Anterior cingulate cortex (tissue), 58 donors: Measurements from ENCODE around the gene DKC1.

ENCODE experiments used
- DNase-seq, 58 donors: peaks; one replicate each; lab custom pipeline; 2025; lab: John Stamatoyannopoulos, UW

Gene DKC1

DNA sequence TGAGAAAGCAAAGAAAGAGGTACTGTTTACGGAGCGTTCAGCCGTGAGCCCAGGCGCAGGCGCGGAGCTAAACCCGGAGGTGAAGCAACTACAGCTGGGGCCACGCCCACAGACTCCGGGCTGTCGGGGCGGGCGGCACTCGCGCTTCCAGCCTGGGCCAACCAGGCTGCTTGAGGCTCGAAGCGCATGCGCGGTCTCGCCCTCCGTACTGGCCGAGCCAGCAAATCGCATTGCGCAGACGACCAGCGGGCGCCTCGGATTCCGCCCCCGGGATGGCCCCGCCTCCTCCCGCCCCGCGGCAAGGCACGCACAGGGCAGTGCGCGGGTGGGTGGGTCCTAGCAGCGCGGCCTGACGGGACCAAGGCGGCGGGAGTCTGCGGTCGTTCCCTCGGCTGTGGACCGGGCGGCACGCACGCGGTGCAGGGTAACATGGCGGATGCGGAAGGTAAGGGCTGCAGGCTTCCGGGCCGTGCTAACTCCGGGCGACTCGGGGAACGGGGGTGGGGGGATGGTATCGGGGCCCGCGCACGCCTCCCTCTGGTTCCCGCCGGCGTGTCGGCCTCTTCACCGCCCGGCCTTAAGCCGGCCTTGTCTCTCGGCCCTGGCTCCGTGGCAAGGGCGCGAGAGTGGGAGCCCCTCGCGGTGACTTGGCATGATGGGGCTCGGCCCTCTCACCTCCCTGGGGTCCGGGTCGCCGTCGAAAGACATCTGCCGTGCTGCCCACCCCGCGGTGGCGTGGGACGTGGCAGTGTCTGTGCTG, at the start of gene DKC1:
Gene DKC1 (plus strand): TSS at position 328 of the 760 bp plus-strand sequence. CDS start 102 bp downstream, at position 430.
- peak; percentile 23 to 94 (median 88) for DNase-seq

DNA sequence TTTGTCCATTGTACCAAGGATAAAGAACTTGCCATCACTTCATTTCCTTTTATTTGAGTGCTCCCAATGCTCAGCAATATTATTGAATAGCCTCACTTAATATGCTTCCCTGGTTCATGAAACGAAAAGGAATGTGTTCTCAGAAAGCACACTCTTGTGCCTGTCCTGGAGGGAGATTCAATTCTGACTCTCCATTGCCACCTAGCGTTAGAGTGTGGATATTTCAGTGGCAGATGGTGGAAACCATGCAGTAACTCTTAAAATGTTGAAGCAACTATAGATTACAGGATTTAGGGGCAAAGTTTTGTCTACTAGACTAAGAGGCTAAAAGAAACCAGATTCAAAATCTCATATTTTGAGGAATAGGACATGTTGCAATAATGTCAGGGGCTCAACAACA, 47.7 kb upstream of the DKC1 start:
- DNase-seq = peak in 17 of 58 donors; percentile 1 to 65 (median 14)

DNA sequence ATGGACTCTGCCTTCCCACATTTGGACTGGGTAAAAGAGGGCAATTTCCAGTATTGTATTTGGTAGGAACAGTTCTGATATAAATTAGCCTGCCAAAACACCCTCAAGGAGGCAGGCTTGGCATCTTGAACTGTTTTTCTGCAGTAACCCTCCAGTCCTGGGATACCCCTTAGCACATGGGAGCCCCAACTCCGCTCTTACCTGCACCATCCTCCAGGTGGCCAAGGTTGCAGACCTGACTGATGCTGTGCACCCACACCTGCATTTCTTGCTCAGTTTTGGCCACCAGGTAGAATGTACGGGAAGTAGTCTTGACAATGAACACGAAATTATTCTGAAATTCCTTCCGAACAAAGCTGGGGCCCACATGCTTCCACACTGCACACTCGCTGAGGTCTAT, 46.8 kb upstream of the DKC1 start:
- no peak for DNase-seq

DNA sequence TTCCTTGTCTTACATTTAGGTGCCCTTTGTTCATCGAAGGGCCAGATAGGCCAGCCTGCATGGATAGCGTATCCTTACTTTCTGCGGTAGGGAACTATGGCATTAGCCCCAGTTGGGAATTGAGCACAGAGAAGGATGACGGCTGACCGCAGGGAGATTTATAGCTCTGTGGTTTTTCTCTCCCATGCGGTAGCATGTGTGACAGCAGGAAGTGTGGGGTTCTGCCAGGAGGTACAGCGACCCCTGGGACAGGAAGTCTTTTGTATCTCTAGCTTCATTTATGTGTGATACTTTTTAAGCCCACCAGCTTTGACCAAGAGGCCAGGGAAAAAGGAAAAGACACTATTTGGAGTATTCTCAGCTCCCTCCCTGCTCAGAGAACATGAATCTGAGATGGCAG, 44.8 kb upstream of the DKC1 start:
- DNase-seq = no peak

DNA sequence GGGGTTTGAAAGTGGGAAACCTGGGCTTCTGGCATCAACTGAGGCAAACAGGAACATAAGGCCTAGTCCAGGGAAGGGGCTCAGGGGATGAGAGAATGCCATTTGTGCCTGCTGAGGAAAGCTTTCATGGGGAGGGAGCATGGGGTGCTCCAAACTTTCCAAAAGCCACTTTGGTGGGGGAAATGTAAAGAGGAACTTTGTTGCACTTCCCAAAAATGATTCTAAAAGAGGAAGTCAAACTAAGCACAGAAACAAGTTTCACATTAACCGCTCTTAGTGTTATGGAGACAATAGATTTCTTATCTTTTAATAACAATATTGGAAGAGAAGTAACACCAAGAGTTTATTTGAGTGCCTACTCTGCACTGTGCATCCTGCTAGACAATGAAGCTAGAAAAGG, 44.0 kb upstream of the DKC1 start:
- no peak for DNase-seq

DNA sequence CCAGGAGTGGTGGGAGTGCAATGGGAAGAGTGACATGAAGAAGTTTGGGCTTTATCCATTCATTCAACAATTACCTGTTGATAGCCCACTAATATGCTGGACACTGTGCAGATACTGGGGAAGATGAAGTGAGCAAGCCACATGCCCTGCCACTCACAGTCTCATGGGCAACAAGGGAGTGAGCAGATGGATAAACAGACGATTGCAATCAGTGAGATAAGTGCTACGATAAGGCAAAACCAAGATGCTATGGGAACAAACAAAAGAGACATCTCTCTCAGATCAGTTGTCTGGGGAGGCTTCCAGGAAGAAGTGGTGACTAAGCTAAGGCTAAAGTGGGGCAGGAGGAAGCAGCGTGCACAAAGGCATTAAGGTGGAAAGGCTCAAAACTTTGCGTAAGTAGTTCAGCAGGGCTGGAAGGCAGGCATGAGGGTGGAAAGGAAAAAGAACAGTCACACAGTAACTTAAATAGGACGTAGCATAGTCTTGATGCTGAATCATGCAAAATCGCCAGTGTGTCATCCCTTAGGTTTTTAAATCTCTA, 43.5 kb upstream of the DKC1 start:
- no peak for DNase-seq

DNA sequence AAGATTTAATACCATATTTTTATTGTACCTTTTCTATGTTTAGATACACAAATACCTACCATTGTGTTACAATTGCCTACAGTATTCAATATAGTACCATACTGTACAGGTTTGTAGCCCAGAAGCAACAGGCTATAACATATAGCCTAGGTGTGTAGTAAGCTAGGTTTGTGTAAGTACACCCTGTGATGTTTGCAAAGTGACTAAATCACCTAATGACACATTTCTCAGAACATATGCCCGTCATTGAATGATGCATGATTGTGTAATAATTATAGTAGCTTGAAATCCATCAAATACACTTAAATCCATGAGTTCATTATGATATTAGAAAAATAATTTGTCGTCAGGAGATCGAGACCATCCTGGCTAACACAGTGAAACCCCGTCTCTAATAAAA, 42.6 kb upstream of the DKC1 start:
- no peak for DNase-seq

DNA sequence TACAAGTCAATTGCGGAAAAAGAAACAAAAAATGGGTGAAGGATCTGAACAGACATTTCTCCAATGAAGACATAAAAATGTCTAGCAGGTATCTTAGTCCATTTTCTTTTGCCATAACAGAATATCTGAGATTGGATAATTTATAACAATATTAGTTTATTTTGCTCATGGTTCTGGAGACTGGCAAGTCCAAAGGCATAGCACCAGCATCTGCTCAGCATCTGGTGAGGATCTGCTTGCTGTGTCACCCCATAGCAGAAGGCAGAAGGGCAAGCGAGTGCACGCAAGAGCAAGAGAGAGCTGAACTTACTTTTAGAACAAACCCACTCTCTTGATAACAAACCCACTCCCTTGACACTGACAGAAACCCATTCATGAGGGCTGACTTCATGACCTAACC, 41.5 kb upstream of the DKC1 start:
- no peak for DNase-seq

DNA sequence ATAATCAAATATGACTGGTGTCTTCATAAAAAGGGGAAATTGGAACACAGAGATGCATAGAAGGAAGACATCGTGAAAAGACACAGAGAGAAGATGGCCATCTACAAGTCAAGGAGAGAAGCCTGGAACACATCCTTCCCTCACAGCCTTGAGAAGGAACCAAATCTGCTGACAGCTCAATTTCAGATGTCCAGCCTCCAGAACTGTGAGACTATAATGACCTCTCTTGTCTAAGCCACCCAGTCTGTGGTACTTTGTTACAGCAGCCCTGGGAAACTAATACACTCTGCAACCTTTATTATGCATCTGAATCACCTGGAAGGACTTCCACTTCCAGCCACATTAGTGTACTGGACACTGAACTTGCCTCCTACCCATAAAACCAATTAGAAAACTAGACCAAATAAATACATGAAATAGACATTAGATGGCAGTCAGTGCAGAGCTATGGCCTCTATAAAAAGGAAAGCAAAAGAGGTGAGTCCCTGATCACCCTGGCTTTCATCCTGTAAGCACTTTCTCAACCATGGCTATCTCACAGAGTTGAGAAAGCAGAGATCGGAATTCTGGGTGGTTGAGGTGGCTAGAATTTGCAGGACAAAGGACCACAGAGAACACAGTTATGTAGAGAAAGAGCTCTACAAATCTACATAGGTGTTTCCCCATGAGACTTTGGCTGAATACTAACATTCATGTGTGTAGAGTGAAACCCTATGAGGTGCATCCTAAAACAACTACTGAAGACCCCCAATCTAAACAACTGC, 37.5 kb upstream of the DKC1 start:
- DNase-seq = no peak

DNA sequence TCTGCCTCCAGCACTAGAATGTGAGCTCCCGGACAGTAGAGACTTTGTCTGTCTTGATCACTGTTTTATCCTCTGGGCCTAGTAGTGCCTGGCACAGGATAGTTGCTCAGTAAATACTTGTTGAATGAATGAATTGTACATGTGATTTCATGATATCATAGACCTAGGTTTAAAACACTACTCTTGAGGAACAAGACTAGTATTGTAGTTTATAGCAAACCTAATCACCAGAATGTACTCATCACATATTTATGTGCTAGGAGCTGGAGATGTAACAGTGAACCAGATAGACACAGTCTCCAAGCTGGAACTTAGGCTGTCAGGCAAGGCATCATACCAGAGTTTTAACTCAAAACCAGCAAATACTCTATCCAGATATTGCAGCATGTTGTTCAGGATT, 35.2 kb upstream of the DKC1 start:
- DNase-seq = no peak

DNA sequence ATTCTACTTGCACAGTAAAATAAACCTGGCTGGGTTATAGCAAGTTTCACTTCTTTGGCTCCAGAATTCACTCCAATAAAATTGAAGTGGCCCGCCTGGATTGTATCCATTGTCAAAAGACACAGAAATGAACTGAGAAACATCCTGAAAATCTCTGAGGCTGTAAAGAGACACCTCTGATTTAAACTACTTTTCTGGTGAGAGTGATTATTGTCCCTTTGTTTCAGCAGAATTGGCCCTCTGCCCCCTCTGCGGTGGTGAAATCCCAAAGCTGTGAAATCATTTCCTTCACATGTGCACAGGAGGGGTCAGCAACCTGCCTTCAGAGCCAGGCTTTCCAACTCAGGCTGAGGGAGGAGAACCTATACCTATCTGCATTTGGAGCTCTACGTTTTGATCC, 34.8 kb upstream of the DKC1 start:
- DNase-seq = no peak

DNA sequence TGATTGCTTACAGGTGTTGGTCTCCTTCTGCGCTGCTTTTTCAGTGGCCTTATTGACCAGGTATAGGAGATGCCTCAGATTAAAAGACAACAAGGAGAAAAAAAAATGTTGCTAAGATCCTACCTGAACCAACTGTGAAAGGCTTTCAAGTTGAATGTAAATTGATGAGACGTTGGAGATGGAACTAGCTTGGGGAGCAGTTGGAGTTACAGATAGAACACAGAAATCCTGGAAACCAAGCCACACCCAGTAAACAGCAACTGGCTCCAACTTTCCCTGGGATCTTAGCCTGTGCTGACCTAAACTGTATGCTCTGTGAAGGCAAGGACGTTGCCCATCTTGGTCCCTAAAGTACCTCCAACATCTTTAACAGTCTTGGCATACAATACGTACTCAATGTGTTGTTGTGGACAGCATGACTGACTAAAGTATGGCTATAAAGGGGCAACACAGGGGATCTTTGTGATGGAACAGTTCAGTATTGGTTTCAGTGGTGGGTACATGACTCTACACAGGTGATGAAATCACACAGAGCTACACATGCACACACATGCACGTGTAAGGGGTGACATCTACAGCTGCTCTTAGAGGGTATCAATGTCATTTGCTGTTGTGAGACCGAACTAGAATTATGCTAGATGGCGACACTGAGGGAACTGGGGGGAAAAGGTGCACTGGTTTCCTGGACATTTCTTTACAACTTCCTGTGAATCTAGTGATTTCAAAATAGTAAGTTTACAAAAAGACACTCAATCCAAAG, 34.1 kb upstream of the DKC1 start:
- no peak for DNase-seq

DNA sequence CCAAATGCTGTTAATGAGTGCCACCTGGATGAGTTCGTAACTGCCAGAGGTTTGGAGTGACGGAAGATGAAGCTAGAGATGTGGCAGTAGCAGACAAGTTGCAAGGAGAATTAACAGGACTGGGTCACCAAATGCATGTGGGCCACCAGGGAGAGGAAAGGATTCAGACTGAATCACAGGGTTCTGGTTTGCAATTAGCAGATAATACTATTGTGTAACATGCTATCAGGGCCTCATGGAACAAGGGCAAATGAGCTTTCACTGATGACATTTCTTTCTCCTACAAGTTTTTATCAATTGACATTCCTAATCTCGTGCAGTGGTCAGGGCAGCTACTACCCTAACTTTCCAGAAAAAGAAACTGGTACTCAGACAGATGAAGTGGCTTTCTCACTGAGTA, 33.2 kb upstream of the DKC1 start:
- no peak for DNase-seq

DNA sequence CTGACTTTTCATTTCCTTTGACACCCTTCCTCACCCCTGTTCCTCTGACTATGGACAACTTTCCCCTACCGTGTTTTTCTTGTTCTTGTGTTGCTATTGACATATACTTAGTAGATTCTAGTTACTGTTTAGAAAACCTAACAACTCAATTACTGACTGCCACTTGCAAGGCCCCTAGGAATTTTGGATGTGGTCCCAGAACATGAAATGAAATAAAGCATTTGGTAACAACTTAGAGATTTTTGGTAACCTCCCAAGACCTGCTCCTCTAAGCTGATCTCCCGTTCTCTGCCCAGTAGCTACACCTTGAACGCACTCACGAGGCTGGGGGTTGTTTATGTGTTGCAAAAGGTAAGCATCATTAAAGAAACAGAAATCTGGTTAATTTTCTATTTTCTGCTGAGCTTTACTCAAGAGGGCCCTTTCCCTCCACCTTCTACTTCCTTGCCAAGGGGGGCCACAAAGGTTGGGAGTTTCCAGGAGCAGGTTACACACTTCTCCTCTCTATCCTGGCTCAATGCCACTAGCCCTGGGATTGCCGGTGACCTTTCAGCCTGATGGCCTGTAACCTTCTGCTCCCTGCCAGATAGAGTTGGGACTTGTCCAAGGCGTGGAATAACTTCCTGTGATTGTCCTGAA, 32.3 kb upstream of the DKC1 start:
- DNase-seq = no peak

DNA sequence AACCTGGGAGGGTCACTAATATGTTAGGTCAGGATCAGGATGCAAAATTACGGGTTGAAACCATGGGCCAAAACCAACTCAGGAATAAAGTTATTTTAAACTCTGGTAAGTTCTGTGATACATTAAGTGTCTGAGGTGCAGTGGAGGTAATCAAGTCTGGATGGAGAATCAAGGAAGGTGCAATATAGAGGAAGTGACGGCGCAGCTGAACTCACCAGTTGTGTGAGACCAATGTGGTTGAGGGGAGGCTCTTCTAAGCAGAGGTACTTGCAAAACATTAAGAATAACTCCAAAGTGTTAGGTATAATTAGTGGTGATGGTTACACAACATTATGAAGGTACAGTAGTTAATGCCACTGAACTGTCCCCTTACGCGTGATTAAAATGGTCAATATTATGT, 31.5 kb upstream of the DKC1 start:
- no peak for DNase-seq

DNA sequence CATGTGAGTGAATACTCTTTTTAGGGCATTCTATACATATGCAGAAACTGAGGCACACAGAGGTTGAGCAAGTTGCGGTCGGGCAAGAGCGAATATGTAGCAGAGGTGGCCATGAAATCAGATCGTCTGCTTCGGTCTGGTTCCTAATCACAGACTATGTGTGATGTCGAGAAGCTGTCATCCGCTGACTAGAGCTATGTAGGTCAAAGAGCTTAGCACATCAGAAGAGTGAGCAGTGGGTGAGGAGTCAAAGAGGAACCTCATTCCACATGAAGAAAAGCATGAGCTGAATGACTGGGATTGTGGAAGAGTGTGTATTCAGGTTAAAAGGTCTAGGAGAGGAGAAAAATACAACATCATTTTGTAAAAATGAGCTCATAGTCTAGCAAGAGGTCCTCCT, 30.8 kb upstream of the DKC1 start:
- DNase-seq = no peak

DNA sequence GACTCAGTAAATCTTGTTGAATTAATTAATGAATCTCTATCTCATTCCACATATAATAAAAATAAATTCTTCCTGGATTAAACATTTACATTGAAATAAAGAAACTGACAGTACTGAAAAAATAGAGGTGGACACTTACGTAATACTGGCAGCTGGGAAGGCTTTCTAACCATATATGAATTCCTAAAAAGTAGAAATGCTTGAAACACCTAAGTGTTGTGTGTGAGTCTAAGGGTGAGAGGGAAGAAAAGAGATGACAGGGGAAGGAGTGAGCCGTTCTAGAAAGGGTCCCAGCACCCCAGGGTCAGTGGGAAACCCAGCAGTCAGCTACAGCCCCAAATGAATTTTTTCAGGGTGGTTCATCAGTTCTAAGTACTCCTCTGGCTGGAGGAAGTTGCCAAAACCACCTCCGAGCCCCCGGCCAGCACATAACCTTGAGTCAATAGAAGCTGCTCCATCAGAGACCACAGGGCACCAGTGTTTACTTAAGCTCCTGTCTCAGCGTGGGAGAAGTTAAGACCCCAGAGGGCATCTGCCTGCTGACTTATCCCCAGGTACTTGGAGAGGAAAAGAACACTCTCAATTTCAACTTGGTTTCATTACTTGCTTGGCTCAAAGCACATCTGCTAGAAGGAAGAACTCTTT, 30.1 kb upstream of the DKC1 start:
- no peak for DNase-seq

DNA sequence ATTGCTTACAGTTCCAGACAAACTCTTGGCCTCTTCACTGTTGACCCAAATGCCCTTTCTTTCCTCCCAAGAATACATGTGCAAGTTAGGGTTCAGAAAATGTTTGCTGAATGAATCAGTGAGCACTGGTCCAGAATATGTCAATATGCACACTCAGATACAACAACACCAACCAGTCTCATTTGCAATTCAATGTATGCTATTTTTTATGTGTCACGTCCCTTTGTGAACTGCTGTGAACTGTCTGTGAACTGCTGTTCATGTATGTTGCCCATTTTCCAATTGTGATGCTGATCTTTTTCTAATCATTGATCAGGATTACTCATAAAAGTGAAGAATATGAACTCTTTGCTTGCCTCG, 29.6 kb upstream of the DKC1 start:
- DNase-seq = no peak

DNA sequence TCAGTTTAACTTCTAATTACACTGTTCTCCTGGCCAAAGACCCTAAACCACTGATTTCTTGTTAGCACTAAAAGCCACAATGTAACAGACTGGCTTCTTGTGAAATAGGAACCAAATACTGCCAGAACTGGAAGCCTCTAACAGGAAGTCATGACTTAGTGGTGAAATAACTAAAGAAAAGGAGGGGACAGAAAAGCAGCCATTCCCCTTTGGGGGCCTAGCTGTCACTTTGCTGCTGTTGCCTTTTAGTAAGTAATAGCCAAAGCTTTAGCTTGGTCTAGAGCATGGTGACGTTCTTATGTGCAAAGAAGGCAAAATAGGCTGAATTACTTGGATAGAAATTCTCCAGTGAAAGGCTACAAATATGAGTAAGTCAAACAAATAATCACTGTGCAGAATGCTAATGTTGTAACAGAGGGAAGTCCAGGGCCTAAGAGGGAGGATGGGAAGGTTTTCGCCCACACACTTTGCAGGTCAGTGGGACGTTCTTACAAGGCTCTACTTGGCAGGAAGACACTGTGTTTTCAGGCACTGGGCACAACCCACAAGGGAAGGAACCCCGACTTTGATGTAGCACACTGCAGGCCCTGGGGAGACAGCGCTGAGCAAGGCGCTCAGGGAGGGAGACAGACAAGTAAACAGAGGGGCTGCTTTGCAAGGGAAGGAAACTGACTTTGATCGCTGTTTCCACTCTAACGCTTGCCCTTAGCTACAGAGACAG, 28.4 kb upstream of the DKC1 start:
- peak in 13 of 58 donors; percentile 4 to 51 (median 19) for DNase-seq
